Hepatocyte (in vitro differentiated cells): ENCODE data around the gene GALNT11. TPM values are rescaled to one million over a fixed set of nuclear protein-coding genes. Genes with fewer than 3 reads are reported as not detected.
"Not testable (repeated sequence)": the region's sequence is repeated elsewhere in the genome, so short reads cannot be mapped to it uniquely, and the experiment has no call there.

Experiments used
- DNase-seq: peaks from one replicate; pipeline ENCODE4 v3.0.0-alpha.2; 2016; ENCODE audit warnings: low spot score
- H2AFZ ChIP-seq: fragments of 200-600 bp; sonication (generic); 2 replicates; pipeline ENCODE4 v1.6.0; 2016; ENCODE audit warnings: antibody characterized with exemption, mild to moderate bottlenecking
- H3K27ac ChIP-seq: fragments of 200-600 bp; sonication (generic); 2 replicates; pipeline ENCODE4 v1.5.1; 2016; ENCODE audit warnings: mild to moderate bottlenecking
- H3K27me3 ChIP-seq: fragments of 200-600 bp; sonication (generic); 2 replicates; pipeline ENCODE4 v1.6.1; 2016
- H3K36me3 ChIP-seq: fragments of 200-600 bp; sonication (generic); replicated peaks from 2 replicates; pipeline ENCODE4 v1.5.1; 2016; ENCODE audit warnings: low read depth; ENCODE audit not compliant: insufficient read depth
- H3K4me1 ChIP-seq: fragments of 200-600 bp; sonication (generic); 2 replicates; pipeline ENCODE4 v1.5.1; 2016; ENCODE audit warnings: mild to moderate bottlenecking, moderate library complexity; ENCODE audit not compliant: insufficient read depth
- H3K4me2 ChIP-seq: fragments of 200-600 bp; sonication (generic); 2 replicates; pipeline ENCODE4 v1.6.0; 2016
- H3K4me3 ChIP-seq: fragments of 200-600 bp; sonication (generic); 2 replicates; pipeline ENCODE4 v1.5.1; 2016; ENCODE audit warnings: mild to moderate bottlenecking
- H3K79me2 ChIP-seq: fragments of 200-600 bp; sonication (generic); 2 replicates; pipeline ENCODE4 v1.6.0; 2017; ENCODE audit warnings: mild to moderate bottlenecking
- H3K9me2 ChIP-seq: fragments of 200-600 bp; sonication (generic); replicated peaks from 2 replicates; pipeline ENCODE4 v1.6.0; 2017; ENCODE audit warnings: mild to moderate bottlenecking; ENCODE audit not compliant: insufficient read depth
- H3K9me3 ChIP-seq: fragments of 200-600 bp; sonication (generic); 2 replicates; pipeline ENCODE4 v1.5.1; 2016; ENCODE audit warnings: low read depth, mild to moderate bottlenecking
- H4K20me1 ChIP-seq: fragments of 200-600 bp; sonication (generic); 2 replicates; pipeline ENCODE4 v1.6.0; 2016; ENCODE audit warnings: mild to moderate bottlenecking; ENCODE audit not compliant: insufficient read depth, poor library complexity, severe bottlenecking
- EZH2 ChIP-seq: fragments of 200-600 bp; sonication (generic); IDR thresholded peaks from 2 replicates; pipeline ENCODE4 v1.6.1; 2016; ENCODE audit warnings: antibody characterized with exemption, mild to moderate bottlenecking, borderline replicate concordance
- EZH2phosphoT487 ChIP-seq: fragments of 200-600 bp; sonication (generic); IDR thresholded peaks from one replicate; pipeline ENCODE4 v1.6.1; 2018; ENCODE audit warnings: antibody characterized with exemption, mild to moderate bottlenecking, low read depth, moderate library complexity; ENCODE audit not compliant: unreplicated experiment, severe bottlenecking
- WGBS: methylation state at CpG from one replicate; pipeline ENCODE4 v1.1.6; 2016; ENCODE audit warnings: low lambda C conversion rate; ENCODE audit errors: missing lambda C conversion rate; 5-methylcytosine and 5-hydroxymethylcytosine counted together
- polyA plus RNA-seq: library from polyadenylated mRNA; unstranded; fragments of >200 nt; fragmentation: Nextera tagmentation; extraction: Ambion mirVana; gene quantifications from 2 replicates; pipeline ENCODE4 v1.2.1, GENCODE V29; 2016
- total RNA-seq: library from RNA; depleted of rRNA; stranded (reverse); fragments of >200 nt; gene quantifications from 2 replicates; pipeline ENCODE4 v1.2.3, GENCODE V29; 2014
- TF ChIP-seq, protein P1 (sequence below): fragments of 200-600 bp; sonication (generic); IDR thresholded peaks from 2 replicates; pipeline ENCODE4 v1.5.1; 2016; ENCODE audit warnings: antibody characterized with exemption, mild to moderate bottlenecking; ENCODE audit not compliant: poor library complexity

The GALNT11 gene
- total and polyA plus RNA-seq, 2 experiments from 2014 or later = 43.7 to 64.1 TPM

DNA sequence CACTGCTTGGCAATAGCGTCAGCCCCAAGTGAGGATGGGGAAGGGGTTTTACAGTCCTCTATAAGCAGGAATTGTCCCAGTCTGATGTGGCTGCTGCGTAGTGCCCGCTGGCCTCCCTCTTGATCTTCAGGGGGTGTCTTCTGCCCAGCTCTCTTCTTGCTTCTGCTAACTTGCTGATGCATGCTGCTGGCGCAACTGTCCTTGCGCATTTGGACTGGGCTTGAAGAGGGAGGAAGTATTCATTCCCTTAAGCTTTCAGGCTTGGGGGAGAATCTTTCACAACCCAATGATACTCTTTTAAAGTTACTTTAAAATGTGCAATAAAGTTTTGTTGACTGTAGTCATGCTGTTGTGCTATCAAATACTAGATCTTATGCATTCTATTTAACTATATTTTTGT is 10.3 kb downstream of the GALNT11 start:
- no peaks in the 10 kb centered on the region for H3K4me1 ChIP-seq
- TF ChIP-seq, protein P1, sequence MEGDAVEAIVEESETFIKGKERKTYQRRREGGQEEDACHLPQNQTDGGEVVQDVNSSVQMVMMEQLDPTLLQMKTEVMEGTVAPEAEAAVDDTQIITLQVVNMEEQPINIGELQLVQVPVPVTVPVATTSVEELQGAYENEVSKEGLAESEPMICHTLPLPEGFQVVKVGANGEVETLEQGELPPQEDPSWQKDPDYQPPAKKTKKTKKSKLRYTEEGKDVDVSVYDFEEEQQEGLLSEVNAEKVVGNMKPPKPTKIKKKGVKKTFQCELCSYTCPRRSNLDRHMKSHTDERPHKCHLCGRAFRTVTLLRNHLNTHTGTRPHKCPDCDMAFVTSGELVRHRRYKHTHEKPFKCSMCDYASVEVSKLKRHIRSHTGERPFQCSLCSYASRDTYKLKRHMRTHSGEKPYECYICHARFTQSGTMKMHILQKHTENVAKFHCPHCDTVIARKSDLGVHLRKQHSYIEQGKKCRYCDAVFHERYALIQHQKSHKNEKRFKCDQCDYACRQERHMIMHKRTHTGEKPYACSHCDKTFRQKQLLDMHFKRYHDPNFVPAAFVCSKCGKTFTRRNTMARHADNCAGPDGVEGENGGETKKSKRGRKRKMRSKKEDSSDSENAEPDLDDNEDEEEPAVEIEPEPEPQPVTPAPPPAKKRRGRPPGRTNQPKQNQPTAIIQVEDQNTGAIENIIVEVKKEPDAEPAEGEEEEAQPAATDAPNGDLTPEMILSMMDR = no peak
- TF ChIP-seq EZH2 (no peak), EZH2phosphoT487 (no peak)
- H3K79me2 ChIP-seq = peaks cover 39% of the 10 kb centered on the region
- no peaks in the 10 kb centered on the region for H4K20me1 ChIP-seq
- no peak for DNase-seq
- no peak overlapping the region for H2AFZ ChIP-seq
- 91% methylated on average over 5 of the region's 5 CpGs for WGBS
- H3K36me3 ChIP-seq = no peaks in the 10 kb centered on the region
- no peaks in the 10 kb centered on the region for H3K9me2 ChIP-seq
- H3K4me3 ChIP-seq = no peak overlapping the region
- peak overlapping the region; percentile 64 for H3K4me2 ChIP-seq
- H3K27me3 ChIP-seq = no peaks in the 10 kb centered on the region
- peaks cover 19% of the 10 kb centered on the region for H3K9me3 ChIP-seq
- H3K27ac ChIP-seq = no peak overlapping the region

DNA sequence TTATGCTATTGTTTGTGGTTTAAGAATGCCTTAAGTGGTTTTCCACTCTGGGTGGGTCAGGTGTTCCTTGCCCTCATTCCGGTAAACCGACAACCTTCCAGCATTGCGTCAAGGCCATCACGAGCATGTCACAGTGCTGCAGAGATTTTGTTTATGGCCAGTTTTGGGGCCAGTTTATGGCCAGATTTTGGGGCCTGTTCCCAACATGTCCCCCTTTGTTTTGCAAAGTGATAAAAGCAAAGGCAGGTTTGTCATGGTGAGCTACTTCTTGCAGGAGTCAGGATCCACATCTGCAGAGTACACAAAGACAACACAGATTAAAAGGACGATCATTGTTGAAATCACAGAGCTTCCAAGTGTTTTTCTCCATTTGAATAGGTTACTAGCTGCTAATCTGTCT is 12.9 kb downstream of the GALNT11 start:
- Histone ChIP-seq H3K9me3 (peaks cover 19% of the 10 kb centered on the region), H3K79me2 (peaks cover 42% of the 10 kb centered on the region)
- not testable (repeated sequence) for H3K9me2 ChIP-seq, H4K20me1 ChIP-seq, H3K27ac ChIP-seq, H3K4me2 ChIP-seq, H2AFZ ChIP-seq, H3K36me3 ChIP-seq, H3K4me3 ChIP-seq, H3K27me3 ChIP-seq, DNase-seq, H3K4me1 ChIP-seq
- 96% methylated on average over 5 of the region's 5 CpGs for WGBS

DNA sequence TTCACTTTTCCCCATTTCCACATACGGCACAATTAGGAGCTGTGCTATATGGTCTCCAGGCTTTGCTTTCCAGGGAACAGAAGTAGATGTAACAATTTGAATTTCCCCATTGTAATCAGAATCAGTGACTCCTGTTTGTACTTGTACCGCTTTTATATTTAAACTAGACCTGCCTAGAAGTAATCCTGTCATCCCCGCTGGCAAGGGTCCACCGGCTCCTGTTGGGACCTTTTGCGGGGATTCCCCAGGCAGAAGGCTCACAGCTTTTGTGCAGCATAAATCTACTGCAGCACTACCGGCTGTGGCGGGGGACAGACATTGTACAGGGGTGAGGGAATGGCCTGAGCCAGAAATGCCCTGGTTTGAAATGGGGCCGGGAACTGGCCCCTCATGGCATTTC is 17.6 kb downstream of the GALNT11 start:
- peaks cover 37% of the 10 kb centered on the region for H3K79me2 ChIP-seq
- not testable (repeated sequence) for H3K4me1 ChIP-seq, H3K36me3 ChIP-seq, H3K4me3 ChIP-seq, H3K9me3 ChIP-seq, H3K27ac ChIP-seq, DNase-seq, H3K9me2 ChIP-seq, H2AFZ ChIP-seq, H4K20me1 ChIP-seq, H3K27me3 ChIP-seq, H3K4me2 ChIP-seq
- 94% methylated on average over 8 of the region's 8 CpGs for WGBS

DNA sequence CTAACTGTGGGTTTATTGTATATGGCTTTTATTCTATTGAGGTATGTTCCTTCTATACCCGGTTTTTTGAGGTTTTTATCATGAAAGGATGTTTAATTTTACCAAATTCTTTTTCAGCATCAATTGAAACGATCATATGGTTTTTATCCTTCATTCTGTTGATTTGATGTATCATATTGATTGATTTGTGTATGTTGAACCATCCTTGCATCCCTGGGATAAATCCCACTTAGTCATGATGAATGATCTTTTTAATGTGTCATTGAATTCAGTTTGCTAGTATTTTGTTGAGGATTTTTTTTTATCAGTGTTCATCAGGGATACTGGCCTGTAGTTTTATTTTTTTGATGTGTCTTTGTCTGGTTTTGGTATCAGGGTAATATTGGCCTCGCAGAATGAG is 19.4 kb downstream of the GALNT11 start:
- H3K9me2 ChIP-seq, H4K20me1 ChIP-seq, H3K4me1 ChIP-seq, H3K27me3 ChIP-seq, H3K36me3 ChIP-seq, H2AFZ ChIP-seq, H3K27ac ChIP-seq, H3K4me2 ChIP-seq, DNase-seq, H3K4me3 ChIP-seq, H3K9me3 ChIP-seq: not testable (repeated sequence)
- WGBS = 91% methylated on average over 3 of the region's 3 CpGs
- peaks cover 36% of the 10 kb centered on the region for H3K79me2 ChIP-seq

DNA sequence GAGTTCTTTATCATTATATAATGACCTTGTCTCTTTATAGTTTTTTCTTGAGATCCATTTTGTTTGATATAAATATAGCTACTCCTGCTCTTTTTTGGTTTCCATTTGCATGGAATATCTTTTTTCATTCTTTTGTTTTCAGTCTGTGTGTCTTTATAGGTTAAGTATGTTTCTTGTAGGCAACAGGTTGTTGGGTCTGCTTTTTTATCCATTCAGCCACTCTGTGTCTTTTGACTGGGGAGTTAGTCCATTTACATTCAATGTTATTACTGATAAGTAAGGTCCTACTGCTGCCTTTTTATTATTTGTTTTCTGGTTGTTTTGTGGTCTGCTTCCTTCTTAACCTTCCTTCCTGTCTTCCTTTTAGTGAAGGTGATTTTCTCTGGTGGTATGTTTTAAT is 21.1 kb downstream of the GALNT11 start:
- Histone ChIP-seq H3K9me2 (no peaks in the 10 kb centered on the region), H3K9me3 (no peaks in the 10 kb centered on the region), H3K27me3 (no peaks in the 10 kb centered on the region), H3K4me3 (no peak overlapping the region), H3K36me3 (no peaks in the 10 kb centered on the region), H3K4me2 (no peak overlapping the region), H4K20me1 (no peaks in the 10 kb centered on the region), H3K79me2 (peaks cover 33% of the 10 kb centered on the region), H2AFZ (no peak overlapping the region), H3K4me1 (no peaks in the 10 kb centered on the region), H3K27ac (no peak overlapping the region)
- TF ChIP-seq, protein P1 = no peak
- TF ChIP-seq EZH2phosphoT487 (no peak), EZH2 (no peak)
- DNase-seq = no peak
